Neural progenitor cell (in vitro differentiated cells): ENCODE data around the gene AGR2. TPM values are rescaled to one million over a fixed set of nuclear protein-coding genes. Genes with fewer than 3 reads are reported as not detected.

Experiments used
- DNase-seq: peaks from one replicate; pipeline ENCODE4 v3.0.0-alpha.2; 2016; ENCODE audit warnings: low spot score
- H2AFZ ChIP-seq: fragments of 200-600 bp; sonication (generic); replicated peaks from 2 replicates; pipeline ENCODE4 v1.6.1; 2016; ENCODE audit warnings: antibody characterized with exemption
- H3F3A ChIP-seq: fragments of 200-600 bp; sonication (generic); 2 replicates; pipeline ENCODE4 v1.6.1; 2016; ENCODE audit warnings: antibody characterized with exemption, low read depth
- H3K27ac ChIP-seq: fragments of 200-600 bp; sonication (generic); 2 replicates; pipeline ENCODE4 v1.5.1; 2016; ENCODE audit warnings: mild to moderate bottlenecking
- H3K27me3 ChIP-seq: fragments of 200-600 bp; sonication (generic); 2 replicates; pipeline ENCODE4 v1.6.1; 2016; ENCODE audit warnings: mild to moderate bottlenecking, moderate library complexity
- H3K36me3 ChIP-seq: fragments of 200-600 bp; sonication (generic); 2 replicates; pipeline ENCODE4 v1.5.1; 2016
- H3K4me1 ChIP-seq: fragments of 200-600 bp; sonication (generic); 2 replicates; pipeline ENCODE4 v1.6.1; 2016; ENCODE audit warnings: mixed run types
- H3K4me2 ChIP-seq: fragments of 200-600 bp; sonication (generic); 2 replicates; pipeline ENCODE4 v1.6.1; 2016
- H3K4me3 ChIP-seq: fragments of 200-600 bp; sonication (generic); 2 replicates; pipeline ENCODE4 v1.5.1; 2016
- H3K79me2 ChIP-seq: fragments of 200-600 bp; sonication (generic); 2 replicates; pipeline ENCODE4 v1.6.1; 2016; ENCODE audit warnings: low read depth
- H3K9ac ChIP-seq: fragments of 200-600 bp; sonication (generic); 2 replicates; pipeline ENCODE4 v1.6.1; 2016
- H3K9me3 ChIP-seq: fragments of 200-600 bp; sonication (generic); 2 replicates; pipeline ENCODE4 v1.5.1; 2016; ENCODE audit warnings: low read depth
- H4K20me1 ChIP-seq: fragments of 200-600 bp; sonication (generic); 2 replicates; pipeline ENCODE4 v1.6.1; 2016; ENCODE audit warnings: low read depth
- H3K27ac Mint-ChIP-seq: 3 replicates; pipeline ENCODE4 v1.8.0; 2021; ENCODE audit warnings: mixed read lengths
- H3K27me3 Mint-ChIP-seq: 2 replicates; pipeline ENCODE4 v1.8.0; 2022; ENCODE audit warnings: low read depth, mild to moderate bottlenecking, inconsistent platforms, moderate library complexity, mixed read lengths; ENCODE audit not compliant: insufficient read depth
- H3K36me3 Mint-ChIP-seq: 3 replicates; pipeline ENCODE4 v1.8.0; 2021; ENCODE audit warnings: mixed read lengths
- H3K4me1 Mint-ChIP-seq: 3 replicates; pipeline ENCODE4 v1.8.0; 2021; ENCODE audit warnings: mixed read lengths
- H3K4me3 Mint-ChIP-seq: 3 replicates; pipeline ENCODE4 v1.8.0; 2021; ENCODE audit warnings: mild to moderate bottlenecking, moderate library complexity, mixed read lengths
- H3K9me3 Mint-ChIP-seq: 3 replicates; pipeline ENCODE4 v1.8.0; 2020; ENCODE audit warnings: mixed read lengths
- EZH2 ChIP-seq: fragments of 200-600 bp; sonication (generic); IDR thresholded peaks from 2 replicates; pipeline ENCODE4 v1.6.1; 2017; ENCODE audit warnings: antibody characterized with exemption, mild to moderate bottlenecking, moderate library complexity
- EZH2phosphoT487 ChIP-seq: fragments of 200-600 bp; sonication (generic); IDR thresholded peaks from 2 replicates; pipeline ENCODE4 v1.6.1; 2017; ENCODE audit warnings: antibody characterized with exemption
- total RNA-seq: library from RNA; depleted of rRNA; stranded (reverse); fragments of >200 nt; gene quantifications from 2 replicates; pipeline ENCODE4 v1.2.3, GENCODE V29; 2015; ENCODE audit warnings: low replicate concordance
- TF ChIP-seq, protein P1 (sequence below): fragments of 200-600 bp; sonication (generic); IDR thresholded peaks from 2 replicates; pipeline ENCODE4 v1.5.1; 2017; ENCODE audit warnings: antibody characterized with exemption, mild to moderate bottlenecking

Gene AGR2
- total RNA-seq, 1 donor from 2014 or later: not detected

DNA sequence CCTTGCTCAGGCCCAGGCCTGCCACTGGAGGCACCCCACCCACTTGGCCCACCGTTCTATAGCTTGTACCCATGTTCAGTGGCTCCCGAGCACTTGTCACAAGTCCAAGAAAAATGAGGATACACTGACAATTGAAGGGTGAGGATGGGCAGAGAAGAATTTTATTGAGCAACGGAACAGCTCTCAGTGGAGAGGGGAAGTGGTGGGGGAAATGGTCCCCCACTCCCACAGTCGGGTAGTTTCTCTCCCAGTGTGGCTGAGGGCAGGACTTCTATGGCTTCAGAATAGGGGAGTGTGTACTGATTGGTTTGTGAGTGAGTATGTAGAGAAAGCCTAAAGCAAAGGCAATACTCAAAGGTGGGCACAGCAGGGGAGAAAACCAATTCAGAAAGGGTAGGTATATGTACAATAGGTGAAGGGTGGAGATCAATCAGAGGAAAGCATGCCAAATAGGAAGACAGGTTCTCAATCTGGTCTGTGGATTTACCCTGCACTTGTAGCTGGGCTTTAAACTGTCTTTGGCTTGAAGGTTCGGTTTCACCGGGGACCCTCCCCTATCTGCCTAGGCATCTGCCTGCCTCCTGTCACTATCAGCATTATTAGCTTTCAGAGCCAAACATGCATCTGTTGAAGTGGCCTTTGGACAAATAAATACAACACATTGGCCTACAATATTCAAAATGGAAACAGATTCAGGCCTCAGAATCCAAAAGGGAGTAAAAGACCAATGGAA, 60.1 kb downstream of the AGR2 start:
- no peak overlapping the region for H3K9ac ChIP-seq
- peaks cover 26% of the 10 kb centered on the region for H3K4me1 ChIP-seq
- Mint-ChIP-seq H3K4me3 (no peak overlapping the region), H3K27me3 (peaks cover 12% of the 10 kb centered on the region), H3K4me1 (peaks cover 33% of the 10 kb centered on the region), H3K36me3 (no peaks in the 10 kb centered on the region), H3K27ac (no peak overlapping the region), H3K9me3 (no peaks in the 10 kb centered on the region)
- TF ChIP-seq EZH2phosphoT487 (no peak), EZH2 (no peak)
- TF ChIP-seq, protein P1, sequence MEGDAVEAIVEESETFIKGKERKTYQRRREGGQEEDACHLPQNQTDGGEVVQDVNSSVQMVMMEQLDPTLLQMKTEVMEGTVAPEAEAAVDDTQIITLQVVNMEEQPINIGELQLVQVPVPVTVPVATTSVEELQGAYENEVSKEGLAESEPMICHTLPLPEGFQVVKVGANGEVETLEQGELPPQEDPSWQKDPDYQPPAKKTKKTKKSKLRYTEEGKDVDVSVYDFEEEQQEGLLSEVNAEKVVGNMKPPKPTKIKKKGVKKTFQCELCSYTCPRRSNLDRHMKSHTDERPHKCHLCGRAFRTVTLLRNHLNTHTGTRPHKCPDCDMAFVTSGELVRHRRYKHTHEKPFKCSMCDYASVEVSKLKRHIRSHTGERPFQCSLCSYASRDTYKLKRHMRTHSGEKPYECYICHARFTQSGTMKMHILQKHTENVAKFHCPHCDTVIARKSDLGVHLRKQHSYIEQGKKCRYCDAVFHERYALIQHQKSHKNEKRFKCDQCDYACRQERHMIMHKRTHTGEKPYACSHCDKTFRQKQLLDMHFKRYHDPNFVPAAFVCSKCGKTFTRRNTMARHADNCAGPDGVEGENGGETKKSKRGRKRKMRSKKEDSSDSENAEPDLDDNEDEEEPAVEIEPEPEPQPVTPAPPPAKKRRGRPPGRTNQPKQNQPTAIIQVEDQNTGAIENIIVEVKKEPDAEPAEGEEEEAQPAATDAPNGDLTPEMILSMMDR: no peak
- DNase-seq: peak; percentile 7
- no peak overlapping the region for H3K4me3 ChIP-seq
- no peaks in the 10 kb centered on the region for H3K36me3 ChIP-seq
- peaks cover 19% of the 10 kb centered on the region for H3F3A ChIP-seq
- H2AFZ ChIP-seq: no peak overlapping the region
- H3K4me2 ChIP-seq: peak overlapping the region; percentile 63
- H3K79me2 ChIP-seq: no peaks in the 10 kb centered on the region
- no peaks in the 10 kb centered on the region for H4K20me1 ChIP-seq
- H3K27me3 ChIP-seq: no peaks in the 10 kb centered on the region
- H3K9me3 ChIP-seq: no peaks in the 10 kb centered on the region
- peak overlapping the region; percentile 81 for H3K27ac ChIP-seq

DNA sequence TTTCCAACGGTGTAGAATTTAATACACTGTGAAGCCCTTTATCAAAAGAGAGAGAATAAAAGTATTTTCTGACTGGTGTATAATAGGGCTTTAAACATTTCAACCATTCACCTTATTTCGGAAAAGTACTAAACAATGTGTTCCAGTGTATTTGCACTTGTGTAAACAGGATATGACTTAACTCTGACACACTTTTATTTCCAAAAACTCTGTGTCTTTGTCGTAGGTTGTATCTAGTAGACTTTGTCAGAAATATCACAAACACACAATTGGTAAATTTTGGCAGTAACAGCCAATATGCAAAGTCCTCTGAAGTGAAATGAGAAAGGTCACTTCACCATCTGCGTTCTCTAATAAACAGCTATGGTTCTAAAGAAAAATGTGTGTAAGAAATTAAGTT, 61.6 kb downstream of the AGR2 start:
- Histone ChIP-seq H3K4me2 (no peak overlapping the region), H3K27me3 (no peaks in the 10 kb centered on the region), H3K9me3 (no peaks in the 10 kb centered on the region), H3F3A (peaks cover 19% of the 10 kb centered on the region), H4K20me1 (no peaks in the 10 kb centered on the region), H3K36me3 (no peaks in the 10 kb centered on the region), H3K4me1 (peaks cover 26% of the 10 kb centered on the region), H2AFZ (no peak overlapping the region), H3K27ac (no peak overlapping the region), H3K79me2 (no peaks in the 10 kb centered on the region), H3K9ac (no peak overlapping the region), H3K4me3 (no peak overlapping the region)
- no peaks in the 10 kb centered on the region for H3K36me3 Mint-ChIP-seq
- H3K4me1 Mint-ChIP-seq: peaks cover 28% of the 10 kb centered on the region
- no peak overlapping the region for H3K27ac Mint-ChIP-seq
- no peaks in the 10 kb centered on the region for H3K9me3 Mint-ChIP-seq
- TF ChIP-seq EZH2phosphoT487 (no peak), EZH2 (no peak)
- TF ChIP-seq, protein P1: no peak
- DNase-seq: no peak
- no peak overlapping the region for H3K4me3 Mint-ChIP-seq
- H3K27me3 Mint-ChIP-seq: peaks cover 4% of the 10 kb centered on the region

DNA sequence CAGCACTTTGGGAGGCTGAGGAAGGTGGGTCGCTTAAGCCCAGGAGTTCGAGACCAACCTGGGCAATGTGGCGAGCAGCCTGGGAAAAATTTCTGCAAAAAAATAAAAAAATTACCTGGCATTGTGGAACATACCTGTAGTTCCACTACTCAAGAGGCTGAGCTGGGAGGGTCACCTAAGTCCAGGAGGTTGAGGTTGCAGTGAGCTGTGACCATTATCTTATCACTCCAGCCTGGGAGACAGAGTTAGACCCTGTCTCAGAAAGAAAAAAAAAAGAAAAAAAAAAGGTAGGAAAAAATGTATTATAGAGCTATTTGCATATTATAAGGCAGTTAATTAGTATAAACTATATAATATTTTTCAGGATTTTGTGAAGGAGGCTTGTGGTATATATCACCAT, 62.3 kb downstream of the AGR2 start:
- Mint-ChIP-seq H3K36me3 (no peaks in the 10 kb centered on the region), H3K27me3 (peaks cover 8% of the 10 kb centered on the region), H3K9me3 (no peaks in the 10 kb centered on the region), H3K4me3 (no peak overlapping the region), H3K4me1 (peaks cover 32% of the 10 kb centered on the region), H3K27ac (no peak overlapping the region)
- Histone ChIP-seq H3K79me2 (no peaks in the 10 kb centered on the region), H4K20me1 (no peaks in the 10 kb centered on the region), H2AFZ (no peak overlapping the region), H3K4me2 (no peak overlapping the region), H3K27ac (no peak overlapping the region), H3K27me3 (no peaks in the 10 kb centered on the region), H3K4me3 (no peak overlapping the region), H3F3A (peaks cover 19% of the 10 kb centered on the region), H3K4me1 (peaks cover 26% of the 10 kb centered on the region), H3K9ac (no peak overlapping the region), H3K9me3 (no peaks in the 10 kb centered on the region), H3K36me3 (no peaks in the 10 kb centered on the region)
- TF ChIP-seq, protein P1: no peak
- no peak for TF ChIP-seq EZH2phosphoT487
- no peak for TF ChIP-seq EZH2
- DNase-seq: no peak

Other genes starting within 250 kb of the AGR2 start
- gene ANKMY2, start 159.2 kb downstream of the AGR2 start, total RNA-seq: 47.7 and 68.5 TPM in 2 replicates
- gene BZW2, start 158.8 kb downstream of the AGR2 start, total RNA-seq: 100 and 126 TPM in 2 replicates
- gene TSPAN13, start 51.2 kb downstream of the AGR2 start, total RNA-seq: 25.6 and 41.2 TPM in 2 replicates
- not detected in 2 replicates for gene AGR3, start 77.0 kb upstream of the AGR2 start, total RNA-seq